ENCODE results near the gene GPC3.
"Not testable (repeated sequence)": the region's sequence is repeated elsewhere in the genome, so short reads cannot be mapped to it uniquely, and the experiment has no call there.

GPC3 gene

DNA sequence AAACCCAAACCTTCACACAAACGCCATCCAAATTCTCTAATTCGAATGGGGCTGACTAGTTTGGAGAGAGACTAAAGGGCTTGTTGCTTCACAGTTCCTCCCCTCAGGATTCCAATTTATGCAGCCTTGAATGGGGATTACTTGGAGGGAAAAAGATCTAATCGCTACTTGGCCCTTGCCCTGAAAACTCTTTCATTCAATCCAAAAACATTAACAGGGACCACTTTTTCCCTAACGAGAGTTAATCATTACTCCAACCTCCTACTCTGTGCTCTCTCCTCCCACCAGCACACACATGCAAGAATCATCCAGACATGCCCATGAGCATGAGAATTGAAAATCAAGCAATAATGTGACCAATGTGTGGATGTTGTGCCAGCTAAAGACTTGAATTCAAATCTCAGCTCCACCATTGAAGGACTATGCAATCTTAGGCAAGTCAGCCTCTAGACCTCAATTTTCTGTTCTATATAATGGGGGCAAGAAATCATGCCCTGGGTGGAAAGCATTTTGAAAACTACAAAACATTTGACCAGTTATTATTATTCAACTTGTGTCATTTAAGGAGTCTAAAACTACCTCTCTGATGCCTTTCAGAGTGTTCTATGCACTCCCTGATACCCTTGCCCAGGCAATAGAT is 34.3 kb upstream of the GPC3 start:
- no peak overlapping the region for H3K4me3 ChIP-seq (ENCODE audit: low read depth, low read length)
- ChIA-PET POLR2A (no interaction called here), CTCF (interaction anchor here (1.0 to 6.3 kb wide), 9 partner anchors 8 to 349 kb away, joined by 3 to 78 read pairs (median 4); no protein-coding TSS in a partner anchor)
- TF ChIP-seq GLI2 (tag by site-specific recombination; IDR thresholded peaks at IDR 0.05; ENCODE audit: borderline replicate concordance, low read depth): no peak
- TF ChIP-seq SP3 (tag by site-specific recombination; IDR thresholded peaks at IDR 0.05): no peak
- no peak for TF ChIP-seq ZBTB17 (tag by site-specific recombination; IDR thresholded peaks at IDR 0.05)
- no peak for TF ChIP-seq ZNF518A (tag by site-specific recombination; conservative IDR thresholded peaks at IDR 0.05; ENCODE audit: low read depth)
- TF ChIP-seq ZNF571 (tag by site-specific recombination; IDR thresholded peaks at IDR 0.05): no peak
- TF ChIP-seq ZNF146 (tag by site-specific recombination; IDR thresholded peaks at IDR 0.05): no peak
- TF ChIP-seq ZNF658 (tag by site-specific recombination; IDR thresholded peaks at IDR 0.05): no peak
- TF ChIP-seq SETDB1 (IDR thresholded peaks at IDR 0.05; ENCODE audit: insufficient read length, low read length): no peak
- TF ChIP-seq ZNF266 (tag by site-specific recombination; IDR thresholded peaks at IDR 0.05; ENCODE audit: low read depth): no peak
- no peak for TF ChIP-seq ZNF600 (tag by site-specific recombination; IDR thresholded peaks at IDR 0.05)
- TF ChIP-seq ZNF558 (tag by site-specific recombination; IDR thresholded peaks at IDR 0.05): no peak
- no peak for TF ChIP-seq ZNF626 (tag by site-specific recombination; IDR thresholded peaks at IDR 0.05)
- TF ChIP-seq ZNF132 (tag by site-specific recombination; IDR thresholded peaks at IDR 0.05; ENCODE audit: borderline replicate concordance): no peak
- TF ChIP-seq ZNF473 (tag by site-specific recombination; IDR thresholded peaks at IDR 0.05): no peak
- no peak for TF ChIP-seq ZEB2 (tag by site-specific recombination; IDR thresholded peaks at IDR 0.05)
- TF ChIP-seq ZNF670 (tag by site-specific recombination; IDR thresholded peaks at IDR 0.05; ENCODE audit: low read depth): no peak
- no peak for TF ChIP-seq REPIN1 (tag by site-specific recombination; IDR thresholded peaks at IDR 0.05; ENCODE audit: low read depth)
- H3K27ac ChIP-seq (ENCODE audit: extremely low read depth, low read depth, low read length): no peak overlapping the region
- H3K4me1 ChIP-seq (ENCODE audit: control insufficient read depth, insufficient read depth, low read length): no peaks in the 10 kb centered on the region
- H3K9me3 ChIP-seq (ENCODE audit: control insufficient read depth, insufficient read depth, low read depth, low read length): no peaks in the 10 kb centered on the region
- no peaks in the 10 kb centered on the region for H3K36me3 ChIP-seq (ENCODE audit: control insufficient read depth in 2 of 2, insufficient read depth in 1 of 2, low read length in 2 of 2)

- CTCF ChIA-PET; H3K9me3 ChIP-seq (ENCODE audit: control insufficient read depth, insufficient read depth, low read depth, low read length); H3K4me1 ChIP-seq (ENCODE audit: control insufficient read depth, insufficient read depth, low read length); H3K27ac ChIP-seq (ENCODE audit: extremely low read depth, low read depth, low read length); H3K4me3 ChIP-seq (ENCODE audit: low read depth, low read length); H3K36me3 ChIP-seq (ENCODE audit: control insufficient read depth in 2 of 2, insufficient read depth in 1 of 2, low read length in 2 of 2); POLR2A ChIA-PET: not testable (repeated sequence)
Measured at GRCh38 chrX:134016309-134016708, 30.9 kb upstream of the GPC3 start.

GRCh38 chrX:134015510-134015909 is 30.1 kb upstream of the GPC3 start:
- H3K4me3 ChIP-seq (ENCODE audit: low read depth, low read length); H3K27ac ChIP-seq (ENCODE audit: extremely low read depth, low read depth, low read length); POLR2A ChIA-PET; H3K9me3 ChIP-seq (ENCODE audit: control insufficient read depth, insufficient read depth, low read depth, low read length); H3K4me1 ChIP-seq (ENCODE audit: control insufficient read depth, insufficient read depth, low read length); H3K36me3 ChIP-seq (ENCODE audit: control insufficient read depth in 2 of 2, insufficient read depth in 1 of 2, low read length in 2 of 2); CTCF ChIA-PET: not testable (repeated sequence)
- TF ChIP-seq ZNF580 (tag by site-specific recombination; IDR thresholded peaks at IDR 0.05) (peak; percentile 66; the same call in 1 of the 2 replicates), ZNF146 (tag by site-specific recombination; IDR thresholded peaks at IDR 0.05) (peak; percentile 92)

All from HEK293 (cell line).